ENCODE results near the gene KANK4. TPM values are rescaled to one million over a fixed set of nuclear protein-coding genes. Genes with fewer than 3 reads are reported as not detected.
"Not testable (repeated sequence)": the region's sequence is repeated elsewhere in the genome, so short reads cannot be mapped to it uniquely, and the experiment has no call there.

KANK4 gene
- total and polyA plus RNA-seq, 2 experiments from 2014 or later = 0.65 to 4.0 TPM

DNA sequence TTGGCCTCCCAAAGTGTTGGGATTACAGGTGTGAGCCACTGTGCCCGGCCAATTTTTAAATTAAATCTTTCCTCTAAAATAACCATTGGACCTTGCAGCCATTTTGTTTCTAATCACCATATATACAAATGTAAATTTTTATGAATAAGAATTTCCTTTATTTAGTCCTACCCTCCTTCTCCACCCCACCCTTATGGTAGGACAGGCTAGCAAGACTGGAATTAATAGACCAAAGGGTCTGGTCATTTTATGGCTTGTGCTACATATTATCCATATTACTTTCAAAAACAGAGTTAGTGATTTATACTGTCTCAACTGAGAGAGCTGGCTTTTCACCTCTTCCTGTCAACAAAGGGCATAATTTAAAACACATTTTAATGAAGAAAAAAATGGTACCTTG lies 98.1 kb downstream of the KANK4 start:
- Histone ChIP-seq H3K27ac (no peak overlapping the region), H3K4me3 (no peak overlapping the region), H3K36me3 (no peaks in the 10 kb centered on the region), H3K4me1 (ENCODE audit: low read depth) (no peaks in the 10 kb centered on the region), H3K27me3 (no peaks in the 10 kb centered on the region), H3K9me3 (ENCODE audit: low read depth) (no peaks in the 10 kb centered on the region)
- TF ChIP-seq, protein P1, sequence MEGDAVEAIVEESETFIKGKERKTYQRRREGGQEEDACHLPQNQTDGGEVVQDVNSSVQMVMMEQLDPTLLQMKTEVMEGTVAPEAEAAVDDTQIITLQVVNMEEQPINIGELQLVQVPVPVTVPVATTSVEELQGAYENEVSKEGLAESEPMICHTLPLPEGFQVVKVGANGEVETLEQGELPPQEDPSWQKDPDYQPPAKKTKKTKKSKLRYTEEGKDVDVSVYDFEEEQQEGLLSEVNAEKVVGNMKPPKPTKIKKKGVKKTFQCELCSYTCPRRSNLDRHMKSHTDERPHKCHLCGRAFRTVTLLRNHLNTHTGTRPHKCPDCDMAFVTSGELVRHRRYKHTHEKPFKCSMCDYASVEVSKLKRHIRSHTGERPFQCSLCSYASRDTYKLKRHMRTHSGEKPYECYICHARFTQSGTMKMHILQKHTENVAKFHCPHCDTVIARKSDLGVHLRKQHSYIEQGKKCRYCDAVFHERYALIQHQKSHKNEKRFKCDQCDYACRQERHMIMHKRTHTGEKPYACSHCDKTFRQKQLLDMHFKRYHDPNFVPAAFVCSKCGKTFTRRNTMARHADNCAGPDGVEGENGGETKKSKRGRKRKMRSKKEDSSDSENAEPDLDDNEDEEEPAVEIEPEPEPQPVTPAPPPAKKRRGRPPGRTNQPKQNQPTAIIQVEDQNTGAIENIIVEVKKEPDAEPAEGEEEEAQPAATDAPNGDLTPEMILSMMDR (IDR thresholded peaks at IDR 0.05; ENCODE audit: low read depth, low read length) = no peak
- no peak for DNase-seq (ENCODE audit: low read depth in 1 of 2, low spot score in 1 of 2)

DNA sequence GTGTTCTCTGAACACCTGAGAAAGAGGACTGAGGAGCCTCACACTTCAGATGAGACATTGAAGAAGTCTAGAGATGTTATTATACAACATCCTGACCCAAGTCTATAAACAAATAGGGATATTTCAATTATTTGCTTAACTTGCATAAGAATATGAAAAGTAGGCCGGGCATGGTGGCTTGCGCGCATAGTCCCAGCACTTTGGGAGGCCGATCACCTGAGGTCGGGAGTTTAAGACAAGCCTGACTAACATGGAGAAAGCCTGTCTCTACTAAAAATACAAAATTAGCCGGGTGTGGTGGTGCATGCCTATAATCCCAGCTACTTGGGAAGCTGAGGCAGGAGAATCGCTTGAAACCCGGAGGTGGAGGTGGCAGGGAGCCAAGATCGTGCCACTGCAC lies 98.8 kb downstream of the KANK4 start:
- H3K9me3 ChIP-seq (ENCODE audit: low read depth); DNase-seq (ENCODE audit: low read depth in 1 of 2, low spot score in 1 of 2); H3K27me3 ChIP-seq; H3K36me3 ChIP-seq; H3K27ac ChIP-seq; H3K4me1 ChIP-seq (ENCODE audit: low read depth); H3K4me3 ChIP-seq: not testable (repeated sequence)

- no peak overlapping the region for H3K27ac ChIP-seq
- H3K36me3 ChIP-seq = no peaks in the 10 kb centered on the region
- DNase-seq (ENCODE audit: low read depth in 1 of 2, low spot score in 1 of 2) = no peak
- H3K4me3 ChIP-seq = no peak overlapping the region
- no peaks in the 10 kb centered on the region for H3K9me3 ChIP-seq (ENCODE audit: low read depth)
- TF ChIP-seq, protein P1 (IDR thresholded peaks at IDR 0.05; ENCODE audit: low read depth, low read length) = no peak
- H3K4me1 ChIP-seq (ENCODE audit: low read depth) = no peaks in the 10 kb centered on the region
- no peaks in the 10 kb centered on the region for H3K27me3 ChIP-seq
Measured at GRCh38 chr1:62218604-62219003, 100.6 kb downstream of the KANK4 start.

DNA sequence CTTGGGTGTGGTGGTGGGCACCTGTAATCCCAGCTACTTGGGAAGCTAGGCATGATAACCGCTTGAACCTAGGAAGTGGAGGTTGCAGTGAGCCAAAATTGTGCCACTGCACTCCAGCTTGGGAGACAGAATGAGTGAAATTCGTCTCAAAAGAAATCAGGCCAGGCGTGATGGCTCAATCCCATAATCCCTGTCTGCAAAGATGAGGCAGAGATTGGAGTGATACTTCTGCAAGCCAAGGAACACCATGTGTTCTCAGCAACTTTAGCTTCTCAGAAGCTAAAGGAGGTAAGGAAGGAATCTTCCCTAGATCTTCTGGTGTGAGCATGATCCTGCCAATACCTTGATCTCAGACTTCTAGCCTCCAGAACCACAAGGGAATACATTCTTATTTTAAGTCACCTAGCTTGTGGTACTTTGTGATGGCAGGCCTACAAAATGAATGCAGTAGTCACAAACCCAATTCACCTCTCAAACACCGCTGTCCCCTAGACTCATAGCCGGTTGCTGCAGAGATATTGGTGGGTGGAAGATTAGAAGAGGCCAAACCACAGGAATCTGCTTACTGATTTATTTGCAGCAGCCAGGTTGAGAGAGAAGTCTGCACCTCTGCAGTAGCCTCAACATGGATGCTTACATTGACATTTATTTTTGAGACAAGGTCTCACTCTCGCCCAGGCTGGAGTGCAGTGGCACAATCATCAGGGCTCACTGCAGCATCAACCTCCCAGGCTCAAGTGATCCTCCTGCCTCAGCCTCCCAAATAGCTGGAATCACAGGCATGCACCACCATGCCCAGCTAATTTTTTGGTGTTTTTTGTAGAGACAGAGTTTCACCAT lies 105.9 kb downstream of the KANK4 start:
- no peaks in the 10 kb centered on the region for H3K9me3 ChIP-seq (ENCODE audit: low read depth)
- H3K27ac ChIP-seq = no peak overlapping the region
- no peaks in the 10 kb centered on the region for H3K27me3 ChIP-seq
- DNase-seq (ENCODE audit: low read depth in 1 of 2, low spot score in 1 of 2) = no peak
- TF ChIP-seq, protein P1 (IDR thresholded peaks at IDR 0.05; ENCODE audit: low read depth, low read length) = no peak
- no peaks in the 10 kb centered on the region for H3K36me3 ChIP-seq
- no peak overlapping the region for H3K4me3 ChIP-seq
- no peaks in the 10 kb centered on the region for H3K4me1 ChIP-seq (ENCODE audit: low read depth)

DNA sequence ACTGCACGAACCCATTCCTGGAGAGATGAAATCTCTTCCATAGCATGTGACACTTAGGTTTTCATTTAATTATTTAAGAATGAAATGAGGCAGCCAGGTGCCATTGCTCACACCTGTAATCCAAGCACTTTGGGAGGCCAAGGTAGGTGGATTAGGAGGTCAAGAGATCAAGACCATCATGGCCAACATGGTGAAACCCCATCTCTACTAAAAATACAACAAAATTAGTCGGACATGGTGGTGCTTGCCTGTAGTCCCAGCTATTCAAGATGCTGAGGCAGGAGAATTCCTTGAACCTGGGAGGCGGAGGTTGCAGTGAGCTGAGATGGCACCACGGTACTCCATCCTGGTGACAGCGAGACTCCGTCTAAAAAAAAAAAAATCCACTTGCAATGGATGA lies 106.8 kb downstream of the KANK4 start:
- H3K9me3 ChIP-seq (ENCODE audit: low read depth) = no peaks in the 10 kb centered on the region
- TF ChIP-seq, protein P1 (IDR thresholded peaks at IDR 0.05; ENCODE audit: low read depth, low read length) = no peak
- no peaks in the 10 kb centered on the region for H3K27me3 ChIP-seq
- H3K36me3 ChIP-seq = no peaks in the 10 kb centered on the region
- no peak overlapping the region for H3K4me3 ChIP-seq
- H3K4me1 ChIP-seq (ENCODE audit: low read depth) = no peaks in the 10 kb centered on the region
- H3K27ac ChIP-seq = no peak overlapping the region
- DNase-seq (ENCODE audit: low read depth in 1 of 2, low spot score in 1 of 2) = no peak

- H3K9me3 ChIP-seq (ENCODE audit: low read depth) = no peaks in the 10 kb centered on the region
- no peaks in the 10 kb centered on the region for H3K4me1 ChIP-seq (ENCODE audit: low read depth)
- H3K36me3 ChIP-seq = no peaks in the 10 kb centered on the region
- TF ChIP-seq, protein P1 (IDR thresholded peaks at IDR 0.05; ENCODE audit: low read depth, low read length) = no peak
- H3K27me3 ChIP-seq = no peaks in the 10 kb centered on the region
- no peak for DNase-seq (ENCODE audit: low read depth in 1 of 2, low spot score in 1 of 2)
- no peak overlapping the region for H3K4me3 ChIP-seq
- no peak overlapping the region for H3K27ac ChIP-seq
Measured at GRCh38 chr1:62210960-62211359, 108.3 kb downstream of the KANK4 start.

All from cardiac muscle cell (in vitro differentiated cells and primary cell).